Prostate gland (tissue), 2 donors: ENCODE results near the gene ST6GALNAC3. TPM values are rescaled to one million over a fixed set of nuclear protein-coding genes. Genes with fewer than 3 reads are reported as not detected.

Experiments used
- DNase-seq: peaks from one replicate; pipeline ENCODE4 v3.0.0-alpha.2; 2019; ENCODE audit warnings: low spot score
- H3K27ac ChIP-seq, 2 donors: fragments of 200-600 bp; sonication (generic); 2 replicates each; pipeline ENCODE4 v1.5.1; 2017 to 2019
- H3K27me3 ChIP-seq: fragments of 200-600 bp; sonication (generic); replicated peaks from 2 replicates; pipeline ENCODE4 v1.5.1; 2019; ENCODE audit not compliant: insufficient read depth
- H3K36me3 ChIP-seq, 2 donors: fragments of 200-600 bp; sonication (generic); 1 replicate in 1 of 2; 2 replicates in 1 of 2; pipeline versions ENCODE4 v1.5.1 to v1.8.1; 2017 to 2019
- H3K4me1 ChIP-seq: fragments of 200-600 bp; sonication (generic); replicated peaks from 2 replicates; pipeline ENCODE4 v1.5.1; 2019
- H3K4me3 ChIP-seq, 2 donors: fragments of 200-600 bp; sonication (generic); 2 replicates each; pipeline ENCODE4 v1.5.1; 2017 to 2019
- H3K9me3 ChIP-seq: fragments of 200-600 bp; sonication (generic); 2 replicates; pipeline ENCODE4 v1.5.1; 2017
- POLR2A ChIP-seq: fragments of 450-650 bp; IDR thresholded peaks from one replicate; pipeline ENCODE4 v1.6.1; 2016; ENCODE audit warnings: antibody characterized with exemption, mild to moderate bottlenecking
- POLR2AphosphoS5 ChIP-seq: sonication (generic); formaldehyde crosslinking; IDR thresholded peaks from one replicate; pipeline ENCODE4 v1.6.1; 2017; ENCODE audit warnings: antibody characterized with exemption
- WGBS: methylation state at CpG from one replicate; pipeline ENCODE4 v1.1.5; 2018; 5-methylcytosine and 5-hydroxymethylcytosine counted together
- intact Hi-C: fragments of 100-400 bp; cut with DNase I; formaldehyde crosslinking; loops from one replicate; pipeline ENCODE4 v1.14.2; 2022
- total RNA-seq, 2 donors: library from RNA; depleted of rRNA; stranded (reverse); fragments of >200 nt; gene quantifications; one replicate each; pipeline ENCODE4 v1.1.0, GENCODE V29; 2016
- TF ChIP-seq, protein P1 (sequence below), 4 experiments: fragments of 200-600 bp in 2 of 4; fragments of 450-650 bp in 2 of 4; sonication (generic) in 2 of 4; IDR thresholded peaks; 1 replicate in 3 of 4; 2 replicates in 1 of 4; pipeline ENCODE4 v1.5.1; 2016 to 2019; ENCODE audit warnings: antibody characterized with exemption in 4 of 4, mild to moderate bottlenecking in 2 of 4, moderate library complexity in 2 of 4

The ST6GALNAC3 gene
- total RNA-seq, 2 donors from 2014 or later, result 0.41 to 0.80 TPM

DNA sequence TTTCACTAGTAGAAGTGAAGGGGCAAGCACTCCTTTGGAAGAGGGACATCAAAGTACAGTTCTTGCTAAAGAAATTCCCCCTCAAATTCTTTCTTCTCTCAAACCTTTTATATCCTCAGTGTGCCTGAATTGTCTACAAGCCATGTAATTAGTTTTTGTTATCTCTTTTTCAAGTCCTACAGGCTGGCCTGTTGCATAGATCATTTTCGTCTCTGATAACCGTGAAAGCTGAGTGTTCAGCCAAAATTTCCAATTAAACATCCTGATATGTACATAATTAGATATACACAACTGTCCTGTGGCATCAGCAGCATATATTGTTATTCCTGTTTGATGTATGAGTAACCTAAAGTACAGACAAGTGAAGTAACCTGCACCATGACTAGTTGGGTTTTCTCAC is 417.2 kb downstream of the ST6GALNAC3 start:
- H3K36me3 ChIP-seq, result no peaks in the 10 kb centered on the region
- H3K4me1 ChIP-seq, result no peaks in the 10 kb centered on the region
- intact Hi-C loops, result no loop called here
- 94% methylated on average over 2 of the region's 2 CpGs for WGBS
- no peak overlapping the region for H3K4me3 ChIP-seq
- H3K27ac ChIP-seq, result no peak overlapping the region
- H3K27me3 ChIP-seq, result no peaks in the 10 kb centered on the region
- TF ChIP-seq, protein P1, sequence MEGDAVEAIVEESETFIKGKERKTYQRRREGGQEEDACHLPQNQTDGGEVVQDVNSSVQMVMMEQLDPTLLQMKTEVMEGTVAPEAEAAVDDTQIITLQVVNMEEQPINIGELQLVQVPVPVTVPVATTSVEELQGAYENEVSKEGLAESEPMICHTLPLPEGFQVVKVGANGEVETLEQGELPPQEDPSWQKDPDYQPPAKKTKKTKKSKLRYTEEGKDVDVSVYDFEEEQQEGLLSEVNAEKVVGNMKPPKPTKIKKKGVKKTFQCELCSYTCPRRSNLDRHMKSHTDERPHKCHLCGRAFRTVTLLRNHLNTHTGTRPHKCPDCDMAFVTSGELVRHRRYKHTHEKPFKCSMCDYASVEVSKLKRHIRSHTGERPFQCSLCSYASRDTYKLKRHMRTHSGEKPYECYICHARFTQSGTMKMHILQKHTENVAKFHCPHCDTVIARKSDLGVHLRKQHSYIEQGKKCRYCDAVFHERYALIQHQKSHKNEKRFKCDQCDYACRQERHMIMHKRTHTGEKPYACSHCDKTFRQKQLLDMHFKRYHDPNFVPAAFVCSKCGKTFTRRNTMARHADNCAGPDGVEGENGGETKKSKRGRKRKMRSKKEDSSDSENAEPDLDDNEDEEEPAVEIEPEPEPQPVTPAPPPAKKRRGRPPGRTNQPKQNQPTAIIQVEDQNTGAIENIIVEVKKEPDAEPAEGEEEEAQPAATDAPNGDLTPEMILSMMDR (IDR thresholded peaks at IDR 0.05), result no peak
- no peak for TF ChIP-seq POLR2AphosphoS5
- no peak for TF ChIP-seq POLR2A
- no peak for DNase-seq
- no peaks in the 10 kb centered on the region for H3K9me3 ChIP-seq

DNA sequence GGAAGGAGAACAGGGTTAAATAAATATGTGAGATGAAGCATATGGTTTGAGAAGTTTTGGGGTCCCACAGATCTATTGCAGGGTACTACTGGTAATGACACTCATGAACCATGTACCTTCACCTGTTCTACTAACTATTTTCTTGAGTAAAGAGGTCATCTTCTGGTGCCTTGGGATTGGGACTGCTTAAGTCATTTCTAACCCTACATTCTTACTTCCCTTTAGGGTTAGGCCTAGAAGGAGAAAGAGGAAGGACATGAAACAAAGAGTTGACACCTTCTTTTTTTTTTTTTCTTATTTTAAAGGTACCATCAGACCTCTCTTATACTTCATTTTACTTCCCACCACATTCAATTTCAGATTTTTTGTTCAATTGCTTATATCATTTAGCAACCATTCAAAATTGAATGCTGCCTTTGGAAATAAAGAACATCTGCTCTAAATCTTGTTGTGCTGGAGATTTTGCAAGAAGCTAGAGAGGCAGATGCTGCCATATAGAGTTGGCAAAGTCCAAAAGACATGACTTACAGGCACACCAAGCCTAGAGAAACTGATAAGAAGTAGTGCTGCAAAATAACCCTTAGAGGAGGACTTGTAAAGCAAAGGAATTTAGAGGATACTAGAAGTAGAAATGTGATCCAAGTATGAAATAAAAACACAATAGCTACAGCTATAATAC is 418.3 kb downstream of the ST6GALNAC3 start:
- H3K9me3 ChIP-seq, result no peaks in the 10 kb centered on the region
- H3K4me1 ChIP-seq, result no peaks in the 10 kb centered on the region
- no peak overlapping the region for H3K27ac ChIP-seq
- intact Hi-C loops, result no loop called here
- no peaks in the 10 kb centered on the region for H3K27me3 ChIP-seq
- H3K4me3 ChIP-seq, result no peak overlapping the region
- H3K36me3 ChIP-seq, result no peaks in the 10 kb centered on the region
- DNase-seq, result no peak
- TF ChIP-seq, protein P1 (IDR thresholded peaks at IDR 0.05), result no peak
- TF ChIP-seq POLR2AphosphoS5, result no peak
- TF ChIP-seq POLR2A, result no peak

DNA sequence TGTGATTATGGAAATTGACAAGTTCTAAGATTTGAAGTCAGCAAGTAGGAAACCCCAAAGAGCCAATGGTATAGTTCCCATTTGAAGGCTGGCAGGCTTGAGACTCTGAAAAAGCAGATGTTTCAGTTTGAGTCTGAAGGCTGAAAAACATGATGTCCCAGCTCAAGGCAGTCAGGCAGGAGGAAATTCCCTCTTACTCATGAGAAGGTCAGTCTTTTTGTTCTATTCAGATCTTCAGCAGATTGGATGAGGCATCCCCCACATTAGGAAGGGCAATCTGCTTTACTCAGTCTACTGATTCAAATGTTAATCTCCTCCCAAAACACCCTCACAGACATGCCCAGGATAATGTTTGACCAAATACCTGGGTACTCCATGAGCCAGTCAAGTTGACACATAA is 420.3 kb downstream of the ST6GALNAC3 start:
- H3K4me3 ChIP-seq, result no peak overlapping the region
- H3K36me3 ChIP-seq, result no peaks in the 10 kb centered on the region
- no peak for DNase-seq
- H3K27ac ChIP-seq, result no peak overlapping the region
- H3K27me3 ChIP-seq, result no peaks in the 10 kb centered on the region
- H3K9me3 ChIP-seq, result no peaks in the 10 kb centered on the region
- no peaks in the 10 kb centered on the region for H3K4me1 ChIP-seq
- intact Hi-C loops, result no loop called here
- no peak for TF ChIP-seq POLR2AphosphoS5
- TF ChIP-seq, protein P1 (IDR thresholded peaks at IDR 0.05), result no peak
- no peak for TF ChIP-seq POLR2A

DNA sequence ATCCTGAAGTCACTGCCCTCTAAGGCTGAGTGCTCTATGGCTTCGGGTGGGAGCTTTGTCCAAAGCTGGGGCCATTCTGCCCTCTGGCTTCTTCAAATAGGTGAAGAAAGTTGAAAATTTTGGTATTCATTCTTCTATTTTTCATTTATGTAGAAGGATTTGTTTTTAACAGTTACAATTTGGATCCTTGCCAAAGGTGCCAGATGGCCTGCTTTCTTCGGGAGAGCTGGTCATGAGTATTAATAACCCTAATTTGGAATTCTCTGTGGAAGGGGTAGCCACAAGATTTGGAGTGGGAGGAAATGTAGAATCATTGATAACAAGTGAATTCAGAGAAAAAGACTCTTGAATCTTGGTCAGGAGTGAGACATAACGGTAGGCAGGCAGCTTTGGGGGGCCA is 422.3 kb downstream of the ST6GALNAC3 start:
- WGBS, result 63% methylated on average over 3 of the region's 3 CpGs
- no peak overlapping the region for H3K27ac ChIP-seq
- DNase-seq, result no peak
- H3K4me1 ChIP-seq, result no peaks in the 10 kb centered on the region
- no peaks in the 10 kb centered on the region for H3K36me3 ChIP-seq
- no peak for TF ChIP-seq POLR2A
- TF ChIP-seq, protein P1 (IDR thresholded peaks at IDR 0.05), result no peak
- no peak for TF ChIP-seq POLR2AphosphoS5
- no peak overlapping the region for H3K4me3 ChIP-seq
- no peaks in the 10 kb centered on the region for H3K9me3 ChIP-seq
- H3K27me3 ChIP-seq, result no peaks in the 10 kb centered on the region
- intact Hi-C loops, result no loop called here

DNA sequence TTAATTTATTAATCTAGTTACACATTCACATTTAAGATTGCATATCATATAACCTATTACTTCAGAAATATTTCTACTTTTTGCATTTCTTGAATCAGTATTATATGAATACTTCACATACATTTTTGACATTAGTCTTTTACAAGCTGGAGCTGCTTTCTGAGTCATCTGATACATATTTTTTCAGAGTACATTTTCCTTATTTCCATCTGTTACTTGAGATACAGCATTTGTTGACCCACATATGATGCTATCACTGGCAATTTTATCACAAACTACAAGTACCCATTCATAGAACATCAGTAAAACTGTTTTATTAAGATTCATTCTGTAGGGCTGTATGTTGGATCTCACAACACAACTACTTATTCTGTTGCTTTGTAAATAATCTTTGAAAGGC is 425.6 kb downstream of the ST6GALNAC3 start:
- intact Hi-C loops, result no loop called here
- Histone ChIP-seq H3K36me3 (no peaks in the 10 kb centered on the region), H3K4me3 (no peak overlapping the region), H3K27ac (no peak overlapping the region), H3K27me3 (no peaks in the 10 kb centered on the region), H3K4me1 (no peaks in the 10 kb centered on the region), H3K9me3 (no peaks in the 10 kb centered on the region)
- DNase-seq, result no peak
- TF ChIP-seq POLR2AphosphoS5, result no peak
- TF ChIP-seq POLR2A, result no peak
- TF ChIP-seq, protein P1 (IDR thresholded peaks at IDR 0.05), result no peak
